IMR-90 (cell line): Measurements from ENCODE around the gene HLX. TPM values are rescaled to one million over a fixed set of nuclear protein-coding genes. Genes with fewer than 3 reads are reported as not detected.
A peak's percentile ranks its signal among the peaks of the same experiment; 100 is the strongest.

Experiments
- ATAC-seq: fragments of 200-7000 bp; cut with Tn5 transposase; 2 replicates; pipeline ENCODE4 v1.9.1; 2020; ENCODE audit warnings: low read depth, mild to moderate bottlenecking, moderate library complexity
- BruUV-seq: library from RNA; stranded (reverse); fragments of 400-500 nt; replicated peaks from 2 replicates; lab custom pipeline; 2021; lab: Mats Ljungman, UMichigan
- CTCF ChIA-PET: fragments of 300-600 bp; formaldehyde crosslinking; extraction: SDS; loops from one replicate; lab custom pipeline; 2021; ENCODE audit warnings: antibody characterized with exemption; lab: Yijun Ruan, JAX
- POLR2A ChIA-PET: fragments of 300-600 bp; sonication (Branson Sonifier 250); formaldehyde crosslinking; loops from one replicate; lab custom pipeline; 2022; ENCODE audit warnings: antibody characterized with exemption; ENCODE audit not compliant: unreplicated experiment; lab: Charles Lee
- DNase-seq: peaks from one replicate; pipeline ENCODE4 v3.0.0; 2013
- H2AFZ ChIP-seq: replicated peaks from 2 replicates; pipeline ENCODE3; 2013; ENCODE audit warnings: low read length, mild to moderate bottlenecking; ENCODE audit not compliant: poor library complexity
- H2AK5ac ChIP-seq: 2 replicates; pipeline ENCODE4 v1.6.1; 2013; ENCODE audit warnings: low read depth, low read length, inconsistent platforms
- H2AK9ac ChIP-seq: replicated peaks from 2 replicates; pipeline ENCODE3; 2013; ENCODE audit warnings: mild to moderate bottlenecking, low read depth, low read length, moderate library complexity; ENCODE audit not compliant: poor library complexity
- H2BK120ac ChIP-seq: 2 replicates; pipeline ENCODE4 v1.6.1; 2013; ENCODE audit warnings: low read depth, low read length, inconsistent platforms
- H2BK15ac ChIP-seq: 3 replicates; pipeline ENCODE4 v1.6.1; 2013; ENCODE audit warnings: low read depth, low read length, inconsistent platforms
- H2BK20ac ChIP-seq: 2 replicates; pipeline ENCODE4 v1.6.1; 2013; ENCODE audit warnings: low read depth, mild to moderate bottlenecking, inconsistent platforms, low read length, moderate library complexity
- H2BK5ac ChIP-seq: 2 replicates; pipeline ENCODE4 v1.6.1; 2013; ENCODE audit warnings: mild to moderate bottlenecking, low read depth, low read length, inconsistent platforms; ENCODE audit not compliant: poor library complexity, severe bottlenecking
- H3K14ac ChIP-seq: replicated peaks from 2 replicates; pipeline ENCODE4 v1.6.1; 2013; ENCODE audit warnings: low read depth, low read length, inconsistent platforms
- H3K18ac ChIP-seq: 2 replicates; pipeline ENCODE4 v1.6.1; 2013; ENCODE audit warnings: low read depth, low read length, control low read depth
- H3K23ac ChIP-seq: 2 replicates; pipeline ENCODE4 v1.6.1; 2013; ENCODE audit warnings: low read depth, low read length, inconsistent platforms
- H3K27ac ChIP-seq: 2 replicates; pipeline ENCODE4 v1.5.1; 2013; ENCODE audit warnings: mild to moderate bottlenecking, control low read depth, low read length; ENCODE audit not compliant: insufficient read depth
- H3K27me3 ChIP-seq: 2 replicates; pipeline ENCODE4 v1.6.1; 2013; ENCODE audit warnings: low read length; ENCODE audit not compliant: control insufficient read depth, insufficient read depth
- H3K36me3 ChIP-seq: 2 replicates; pipeline ENCODE4 v1.6.1; 2013; ENCODE audit warnings: low read length, mixed read lengths; ENCODE audit not compliant: control insufficient read depth, insufficient read depth
- H3K4ac ChIP-seq: 2 replicates; pipeline ENCODE4 v1.6.1; 2013; ENCODE audit warnings: low read depth, low read length, inconsistent platforms
- H3K4me1 ChIP-seq: 2 replicates; pipeline ENCODE4 v1.6.1; 2013; ENCODE audit warnings: low read length, mixed read lengths; ENCODE audit not compliant: control insufficient read depth, insufficient read depth
- H3K4me2 ChIP-seq: 2 replicates; pipeline ENCODE4 v1.6.1; 2013; ENCODE audit warnings: low read depth, mild to moderate bottlenecking, control low read depth, low read length, moderate library complexity
- H3K4me3 ChIP-seq: 2 replicates; pipeline ENCODE4 v1.5.1; 2013; ENCODE audit warnings: low read depth, mild to moderate bottlenecking, control low read depth, low read length, moderate library complexity; ENCODE audit not compliant: insufficient read depth
- H3K56ac ChIP-seq: 2 replicates; pipeline ENCODE4 v1.6.1; 2013; ENCODE audit warnings: low read length, inconsistent platforms; ENCODE audit not compliant: insufficient read depth; ENCODE audit errors: extremely low read depth
- H3K79me1 ChIP-seq, 2 experiments: 2 replicates each; pipeline ENCODE4 v1.6.1; 2013; ENCODE audit warnings: low read length in 2 of 2, inconsistent platforms in 1 of 2, low read depth in 1 of 2
- H3K9ac ChIP-seq: 2 replicates; pipeline ENCODE4 v1.6.1; 2013; ENCODE audit warnings: low read depth, low read length, control low read depth
- H3K9me1 ChIP-seq: 2 replicates; pipeline ENCODE4 v1.6.1; 2013; ENCODE audit warnings: low read length, inconsistent platforms; ENCODE audit not compliant: insufficient read depth
- H3K9me3 ChIP-seq: 2 replicates; pipeline ENCODE4 v1.6.1; 2013; ENCODE audit warnings: low read length; ENCODE audit not compliant: control insufficient read depth, insufficient read depth
- H4K20me1 ChIP-seq: 2 replicates; pipeline ENCODE4 v1.6.1; 2013; ENCODE audit warnings: low read length, inconsistent platforms; ENCODE audit not compliant: insufficient read depth
- H4K5ac ChIP-seq: 2 replicates; pipeline ENCODE4 v1.6.1; 2013; ENCODE audit warnings: mild to moderate bottlenecking, low read depth, low read length, control low read depth
- H4K8ac ChIP-seq, 2 experiments: 2 replicates each; pipeline ENCODE4 v1.6.1; 2013; ENCODE audit warnings: low read depth in 2 of 2, low read length in 2 of 2, control low read depth in 1 of 2, inconsistent platforms in 1 of 2
- H4K91ac ChIP-seq: 2 replicates; pipeline ENCODE4 v1.6.1; 2013; ENCODE audit warnings: low read depth, low read length, inconsistent platforms; ENCODE audit not compliant: insufficient read depth
- BHLHE40 ChIP-seq: fragments of 150-350 bp; IDR thresholded peaks from 2 replicates; pipeline ENCODE4 v1.6.1; 2016; ENCODE audit warnings: mild to moderate bottlenecking, low read depth, low read length
- CEBPB ChIP-seq: IDR thresholded peaks from 2 replicates; pipeline ENCODE4 v1.6.1; 2012; ENCODE audit warnings: low read depth, low read length, improper control_type of control experiment
- CHD1 ChIP-seq: IDR thresholded peaks from 2 replicates; pipeline ENCODE4 v1.6.1; 2012; ENCODE audit warnings: low read depth, low read length, improper control_type of control experiment
- CTCF ChIP-seq: conservative IDR thresholded peaks from 2 replicates; pipeline ENCODE4 v1.5.1; 2012; ENCODE audit warnings: mild to moderate bottlenecking, low read depth, low read length, improper control_type of control experiment
- FOS ChIP-seq: fragments of 150-350 bp; IDR thresholded peaks from 2 replicates; pipeline ENCODE4 v1.6.1; 2016; ENCODE audit warnings: low read depth, low read length
- MAFK ChIP-seq: IDR thresholded peaks from 2 replicates; pipeline ENCODE4 v1.6.1; 2012; ENCODE audit warnings: low read depth, low read length, improper control_type of control experiment
- MAZ ChIP-seq: IDR thresholded peaks from 2 replicates; pipeline ENCODE4 v1.6.1; 2012; ENCODE audit warnings: low read depth, mild to moderate bottlenecking, low read length, improper control_type of control experiment, moderate library complexity, borderline replicate concordance
- MXI1 ChIP-seq: IDR thresholded peaks from 2 replicates; pipeline ENCODE4 v1.6.1; 2012; ENCODE audit warnings: low read depth, mild to moderate bottlenecking, low read length, moderate library complexity, borderline replicate concordance
- NFE2L2 ChIP-seq: fragments of 150-350 bp; IDR thresholded peaks from 2 replicates; pipeline ENCODE4 v1.6.1; 2016; ENCODE audit warnings: low read depth, mild to moderate bottlenecking, low read length
- RAD21 ChIP-seq: IDR thresholded peaks from 2 replicates; pipeline ENCODE4 v1.6.1; 2012; ENCODE audit warnings: low read length, improper control_type of control experiment
- RCOR1 ChIP-seq: IDR thresholded peaks from 2 replicates; pipeline ENCODE4 v1.6.1; 2012; ENCODE audit warnings: mild to moderate bottlenecking, low read length, improper control_type of control experiment; ENCODE audit not compliant: insufficient replicate concordance
- RFX5 ChIP-seq: IDR thresholded peaks from 2 replicates; pipeline ENCODE4 v1.8.0; 2012; ENCODE audit warnings: low read depth, mild to moderate bottlenecking, low read length, moderate library complexity
- SMC3 ChIP-seq: fragments of 150-350 bp; IDR thresholded peaks from 2 replicates; pipeline ENCODE4 v1.6.1; 2016; ENCODE audit warnings: low read depth, mild to moderate bottlenecking, antibody characterized with exemption, low read length, moderate library complexity
- USF2 ChIP-seq: fragments of 150-350 bp; IDR thresholded peaks from 2 replicates; pipeline ENCODE4 v1.6.1; 2017; ENCODE audit warnings: mild to moderate bottlenecking, antibody characterized with exemption, low read length, low read depth
- WGBS, 2 experiments: methylation state at CpG; one replicate each; pipeline versions ENCODE4 v1.1.5 to v1.1.7; 2013; ENCODE audit warnings: missing lambda C conversion rate in 2 of 2; ENCODE audit not compliant: insufficient read length in 1 of 2; ENCODE audit errors: extremely low coverage in 2 of 2; 5-methylcytosine and 5-hydroxymethylcytosine counted together
- dilution Hi-C: fragments of 300-500 bp; cut with HindIII; formaldehyde crosslinking; loops from one replicate; pipeline ENCODE4 v1.14.3; 2018; ENCODE audit warnings: low sequenced_read_pairs; ENCODE audit not compliant: unreplicated experiment
- in situ Hi-C: fragments of 300-500 bp; cut with MboI; formaldehyde crosslinking; loops from 3 replicates; pipeline ENCODE4 v1.14.3; 2019; ENCODE audit warnings: low sequenced_read_pairs, inconsistent platforms, mixed read lengths
- intact Hi-C: fragments of 100-400 bp; cut with micrococcal nuclease; formaldehyde crosslinking; loops from 2 replicates; pipeline ENCODE4 v1.10.0; 2022
- polyA plus RNA-seq, 3 experiments: library from polyadenylated mRNA; depleted of rRNA; stranded (reverse); fragments of >200 nt; gene quantifications; 2 replicates each; pipeline ENCODE4 v1.2.3, GENCODE V29; 2012; ENCODE audit warnings: low replicate concordance in 1 of 3
- total RNA-seq: library from RNA; depleted of rRNA; stranded (reverse); fragments of >200 nt; gene quantifications from 2 replicates; pipeline ENCODE4 v1.2.3, GENCODE V29; 2012

HLX gene
- total and polyA plus RNA-seq, 2 of the 4 experiments (the other 2 are of a cell fraction): 4.3 to 6.1 TPM

- 51% methylated on average over 30 of the region's 71 CpGs; no CpG with 5 or more reads in 1 of the 2 experiments for WGBS, 2 experiments
These were observed 15.0 kb downstream of the HLX start for GRCh38 chr1:220894025-220894923.

More at GRCh38 chr1:220894025-220894923, 15.0 kb downstream of the HLX start:
- Histone ChIP-seq H3K18ac (no peak overlapping the region), H3K27ac (no peak overlapping the region), H3K56ac (no peak overlapping the region), H4K20me1 (no peaks in the 10 kb centered on the region), H3K9ac (no peak overlapping the region), H3K14ac (no peak overlapping the region), H4K8ac (no peak overlapping the region), H3K79me1 (no peaks in the 10 kb centered on the region), H2BK15ac (no peak overlapping the region), H2BK5ac (no peak overlapping the region), H3K4me1 (no peaks in the 10 kb centered on the region), H3K4me3 (no peak overlapping the region), H4K5ac (no peak overlapping the region), H3K4me2 (no peak overlapping the region), H2AK9ac (no peak overlapping the region), H3K9me1 (no peaks in the 10 kb centered on the region), H3K27me3 (peaks cover 27% of the 10 kb centered on the region), H3K23ac (no peak overlapping the region), H3K36me3 (no peaks in the 10 kb centered on the region), H4K91ac (no peak overlapping the region), H2BK20ac (no peak overlapping the region), H3K4ac (no peak overlapping the region; the same call in 1 of the 2 replicates), H3K9me3 (peaks cover 22% of the 10 kb centered on the region), H2BK120ac (no peak overlapping the region), H2AK5ac (no peak overlapping the region), H2AFZ (peak overlapping the region; percentile 84)
- BruUV-seq: no TSS peak
- no peak for TF ChIP-seq RAD21
- TF ChIP-seq FOS: no peak
- no peak for TF ChIP-seq MAFK
- no peak for TF ChIP-seq CEBPB
- no peak for TF ChIP-seq NFE2L2
- no peak for TF ChIP-seq SMC3
- no peak for TF ChIP-seq MAZ
- TF ChIP-seq CTCF: no peak
- no peak for TF ChIP-seq RCOR1
- no peak for TF ChIP-seq BHLHE40
- TF ChIP-seq CHD1: no peak
- no peak for TF ChIP-seq MXI1
- TF ChIP-seq RFX5: no peak
- TF ChIP-seq USF2: no peak
- dilution Hi-C loops (no loop called here), in situ Hi-C loops (no loop called here), intact Hi-C loops (no loop called here)
- DNase-seq: no peak
- ATAC-seq: no peak; the same call in 1 of the 2 replicates
- ChIA-PET POLR2A (no interaction called here), CTCF (no interaction called here)
